H1 (cell line): ENCODE results near the gene C9orf43. TPM values are rescaled to one million over a fixed set of nuclear protein-coding genes. Genes with fewer than 3 reads are reported as not detected.

Source experiments
- HDAC2 ChIP-seq, 2 experiments: fragments of 300-600 bp in 1 of 2; sonication (generic) in 1 of 2; IDR thresholded peaks; 2 replicates each; pipeline ENCODE4 v1.6.1; 2011 to 2012; ENCODE audit warnings: low read depth in 2 of 2, low read length in 2 of 2, mild to moderate bottlenecking in 2 of 2, moderate library complexity in 2 of 2, borderline replicate concordance in 1 of 2, inconsistent platforms in 1 of 2
- PHF8 ChIP-seq: fragments of 200-600 bp; sonication (generic); conservative IDR thresholded peaks from 2 replicates; pipeline ENCODE4 v1.7.1; 2012; ENCODE audit warnings: low read depth, mild to moderate bottlenecking, inconsistent platforms, low read length, moderate library complexity
- TAF1 ChIP-seq: IDR thresholded peaks from 2 replicates; pipeline ENCODE4 v1.6.1; 2011; ENCODE audit warnings: mild to moderate bottlenecking, low read depth, low read length
- polyA plus RNA-seq, 7 experiments: library from polyadenylated mRNA; depleted of rRNA in 3 of 7; stranded (reverse) in 5 of 7; unstranded in 2 of 7; fragments of >200 nt in 5 of 7; fragments of 200-250 nt in 2 of 7; gene quantifications; 1 replicate in 5 of 7; 2 replicates in 1 of 7; 4 replicates in 1 of 7; pipeline versions ENCODE4 v1.2.1 to v1.2.3, GENCODE V29; 2011 to 2013; ENCODE audit warnings: missing spikeins in 2 of 7, mixed read lengths in 2 of 7
- total RNA-seq: library from RNA; stranded (reverse); fragmentation: NEBNext Ultra II Directional; extraction: Animal tissue kit (Norgen Biotek cat#: 25700); gene quantifications from 2 replicates; pipeline ENCODE4 v1.2.1, GENCODE V29; 2021

C9orf43 gene
- total and polyA plus RNA-seq, 2 of the 8 experiments (the other 6 are each of a cell fraction or from before 2014, with no cell fraction given): 0.35 to 0.52 TPM

GRCh38 chr9:113477058-113477457, 66.5 kb downstream of the C9orf43 start (continued):
- TF ChIP-seq HDAC2 (IDR thresholded peaks at IDR 0.05; ENCODE audit: borderline replicate concordance in 1 of 2, low read depth in 2 of 2, low read length in 2 of 2): no peak
- TF ChIP-seq PHF8: no peak
- TF ChIP-seq TAF1: no peak
